SJCRH30 (cell line): Measurements from ENCODE around the gene HYOU1. TPM values are rescaled to one million over a fixed set of nuclear protein-coding genes. Genes with fewer than 3 reads are reported as not detected.
A peak's percentile ranks its signal among the peaks of the same experiment; 100 is the strongest.
"Not testable (repeated sequence)": the region's sequence is repeated elsewhere in the genome, so short reads cannot be mapped to it uniquely, and the experiment has no call there.

Experiments
- DNase-seq, 2 experiments: peaks; one replicate each; pipeline ENCODE4 v3.0.0-alpha.2; 2015 to 2020
- H3K27ac ChIP-seq: fragments of 250-450 bp; sonication (Bioruptor Pico); 2 replicates; pipeline ENCODE4 v1.5.1; 2020; ENCODE audit warnings: mild to moderate bottlenecking, moderate library complexity
- H3K27me3 ChIP-seq: fragments of 250-450 bp; sonication (Bioruptor Pico); 2 replicates; pipeline ENCODE4 v1.5.1; 2020; ENCODE audit warnings: mild to moderate bottlenecking, moderate library complexity
- H3K36me3 ChIP-seq: fragments of 250-450 bp; sonication (Bioruptor Pico); 2 replicates; pipeline ENCODE4 v1.5.1; 2020; ENCODE audit warnings: mild to moderate bottlenecking, moderate library complexity
- H3K4me1 ChIP-seq: fragments of 250-450 bp; sonication (Bioruptor Pico); 2 replicates; pipeline ENCODE4 v1.5.1; 2020; ENCODE audit warnings: mild to moderate bottlenecking, moderate library complexity
- H3K4me3 ChIP-seq: fragments of 250-450 bp; sonication (Bioruptor Pico); 2 replicates; pipeline ENCODE4 v1.5.1; 2020; ENCODE audit warnings: mild to moderate bottlenecking, moderate library complexity
- H3K9me3 ChIP-seq: fragments of 250-450 bp; sonication (Bioruptor Pico); replicated peaks from 2 replicates; pipeline ENCODE4 v1.5.1; 2020; ENCODE audit warnings: mild to moderate bottlenecking, moderate library complexity
- total RNA-seq: library from RNA; depleted of rRNA; stranded (reverse); fragments of >200 nt; shearing (Covaris generic); gene quantifications from 2 replicates; pipeline ENCODE4 v1.2.3, GENCODE V29; 2014; rRNA removed

The HYOU1 gene, protein sequence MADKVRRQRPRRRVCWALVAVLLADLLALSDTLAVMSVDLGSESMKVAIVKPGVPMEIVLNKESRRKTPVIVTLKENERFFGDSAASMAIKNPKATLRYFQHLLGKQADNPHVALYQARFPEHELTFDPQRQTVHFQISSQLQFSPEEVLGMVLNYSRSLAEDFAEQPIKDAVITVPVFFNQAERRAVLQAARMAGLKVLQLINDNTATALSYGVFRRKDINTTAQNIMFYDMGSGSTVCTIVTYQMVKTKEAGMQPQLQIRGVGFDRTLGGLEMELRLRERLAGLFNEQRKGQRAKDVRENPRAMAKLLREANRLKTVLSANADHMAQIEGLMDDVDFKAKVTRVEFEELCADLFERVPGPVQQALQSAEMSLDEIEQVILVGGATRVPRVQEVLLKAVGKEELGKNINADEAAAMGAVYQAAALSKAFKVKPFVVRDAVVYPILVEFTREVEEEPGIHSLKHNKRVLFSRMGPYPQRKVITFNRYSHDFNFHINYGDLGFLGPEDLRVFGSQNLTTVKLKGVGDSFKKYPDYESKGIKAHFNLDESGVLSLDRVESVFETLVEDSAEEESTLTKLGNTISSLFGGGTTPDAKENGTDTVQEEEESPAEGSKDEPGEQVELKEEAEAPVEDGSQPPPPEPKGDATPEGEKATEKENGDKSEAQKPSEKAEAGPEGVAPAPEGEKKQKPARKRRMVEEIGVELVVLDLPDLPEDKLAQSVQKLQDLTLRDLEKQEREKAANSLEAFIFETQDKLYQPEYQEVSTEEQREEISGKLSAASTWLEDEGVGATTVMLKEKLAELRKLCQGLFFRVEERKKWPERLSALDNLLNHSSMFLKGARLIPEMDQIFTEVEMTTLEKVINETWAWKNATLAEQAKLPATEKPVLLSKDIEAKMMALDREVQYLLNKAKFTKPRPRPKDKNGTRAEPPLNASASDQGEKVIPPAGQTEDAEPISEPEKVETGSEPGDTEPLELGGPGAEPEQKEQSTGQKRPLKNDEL
- 68.1 and 79.3 TPM in 2 replicates for total RNA-seq

DNA sequence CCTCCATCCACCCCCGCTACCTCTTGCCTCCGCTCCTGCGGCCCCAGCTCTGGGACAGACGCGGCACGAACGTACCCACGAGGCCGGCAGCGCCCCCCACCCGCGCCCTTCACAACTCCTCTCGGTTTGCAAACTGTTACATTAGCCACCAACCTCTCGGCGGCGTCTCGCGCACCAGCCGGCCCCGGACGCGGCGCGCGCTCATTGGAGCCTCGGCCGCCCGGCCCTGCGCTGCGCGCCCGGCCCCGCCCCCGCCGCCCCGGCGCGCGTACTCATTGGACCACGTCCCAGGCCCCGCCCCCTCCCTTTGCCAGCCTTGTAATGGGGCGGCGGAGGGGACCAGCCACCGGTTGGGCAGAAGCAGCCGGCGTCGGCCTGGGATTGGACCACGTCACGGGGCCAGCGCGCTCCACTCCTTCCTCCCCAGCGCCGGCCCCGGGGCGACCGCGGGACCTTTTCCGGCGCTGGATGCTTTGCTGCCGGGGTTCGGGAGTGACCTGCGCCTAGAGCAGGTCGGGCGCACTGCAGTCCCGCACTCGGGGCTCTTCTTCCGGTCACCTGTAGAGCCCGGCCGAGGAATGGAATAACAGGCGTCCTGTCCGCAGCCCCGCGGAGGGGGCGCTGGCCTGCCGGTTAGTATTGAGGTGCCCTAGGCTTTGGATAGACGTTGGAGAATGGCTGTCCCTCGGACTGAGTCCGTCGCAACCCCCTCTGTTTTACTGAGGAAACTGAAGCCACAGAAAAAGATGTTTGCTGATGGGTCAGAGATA is at the start of gene HYOU1:
TSS of gene HYOU1 (minus strand) at position 206 of the 770 bp plus-strand sequence. CDS start 1,045 bp downstream, outside the sequence.
- H3K36me3 ChIP-seq = no peaks in the 10 kb centered on the region; the same call in none of the 2 replicates
- peak; percentile 95 for DNase-seq
- peak within 1 kb of the TSS; percentile 59 for H3K27ac ChIP-seq
- H3K9me3 ChIP-seq = no peaks in the 10 kb centered on the region
- H3K27me3 ChIP-seq = no peaks in the 10 kb centered on the region
- peak within 1 kb of the TSS; percentile 97 for H3K4me3 ChIP-seq
- 0 out of 2 replicates have a peak, but pooled peaks cover 3% of the 10 kb centered on the region for H3K4me1 ChIP-seq

DNA sequence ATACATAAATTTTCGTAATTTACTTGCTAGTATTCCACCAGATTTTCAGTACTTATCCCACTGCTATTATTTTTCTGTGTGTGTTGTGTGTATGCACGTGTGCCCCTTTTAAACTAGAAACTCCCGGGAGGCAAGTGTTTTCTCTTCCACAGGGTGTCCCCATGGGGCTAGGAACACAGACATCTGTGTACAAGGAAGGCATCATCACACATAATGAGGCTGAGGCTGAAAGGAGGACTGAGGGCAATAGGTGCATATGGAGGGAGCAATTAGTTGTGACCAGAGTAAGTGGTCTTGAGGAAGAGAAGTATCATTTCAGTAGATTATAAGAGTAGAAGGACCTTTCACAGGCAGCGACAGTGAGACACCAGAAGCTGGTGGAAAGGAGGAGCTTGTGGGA is 46.8 kb upstream of the HYOU1 start:
- Histone ChIP-seq H3K4me1 (peaks cover 8% of the 10 kb centered on the region), H3K9me3 (no peaks in the 10 kb centered on the region), H3K4me3 (no peak overlapping the region), H3K27me3 (no peaks in the 10 kb centered on the region), H3K27ac (no peak overlapping the region), H3K36me3 (no peaks in the 10 kb centered on the region)
- no peak for DNase-seq

DNA sequence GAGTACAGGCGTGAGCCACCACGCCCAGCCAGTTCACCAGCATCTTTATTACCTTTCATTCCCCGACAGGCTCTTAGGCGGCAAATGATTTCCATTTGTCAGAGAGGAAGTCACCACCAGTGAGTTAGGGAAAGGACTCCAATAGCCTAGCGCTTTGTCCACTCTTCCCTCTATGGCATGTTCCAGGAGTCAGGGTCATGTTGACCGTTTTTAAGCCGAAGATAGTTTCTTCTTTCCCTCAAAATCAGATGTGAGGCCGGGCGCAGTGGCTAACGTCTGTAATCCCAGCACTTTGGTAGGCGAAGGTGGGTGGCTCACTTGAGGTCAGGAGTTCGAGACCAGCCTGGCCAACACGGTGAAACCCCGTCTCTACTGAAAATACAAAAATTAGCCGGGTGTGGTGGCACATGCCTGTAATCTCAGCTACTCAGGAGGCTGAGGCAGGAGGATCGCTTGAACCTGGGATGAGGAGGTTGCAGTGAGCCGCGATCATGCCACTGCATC is 46.2 kb upstream of the HYOU1 start:
- H3K9me3 ChIP-seq, H3K27ac ChIP-seq, H3K4me1 ChIP-seq, H3K27me3 ChIP-seq, H3K36me3 ChIP-seq, DNase-seq: not testable (repeated sequence)
- H3K4me3 ChIP-seq = peak overlapping the region; percentile 90

DNA sequence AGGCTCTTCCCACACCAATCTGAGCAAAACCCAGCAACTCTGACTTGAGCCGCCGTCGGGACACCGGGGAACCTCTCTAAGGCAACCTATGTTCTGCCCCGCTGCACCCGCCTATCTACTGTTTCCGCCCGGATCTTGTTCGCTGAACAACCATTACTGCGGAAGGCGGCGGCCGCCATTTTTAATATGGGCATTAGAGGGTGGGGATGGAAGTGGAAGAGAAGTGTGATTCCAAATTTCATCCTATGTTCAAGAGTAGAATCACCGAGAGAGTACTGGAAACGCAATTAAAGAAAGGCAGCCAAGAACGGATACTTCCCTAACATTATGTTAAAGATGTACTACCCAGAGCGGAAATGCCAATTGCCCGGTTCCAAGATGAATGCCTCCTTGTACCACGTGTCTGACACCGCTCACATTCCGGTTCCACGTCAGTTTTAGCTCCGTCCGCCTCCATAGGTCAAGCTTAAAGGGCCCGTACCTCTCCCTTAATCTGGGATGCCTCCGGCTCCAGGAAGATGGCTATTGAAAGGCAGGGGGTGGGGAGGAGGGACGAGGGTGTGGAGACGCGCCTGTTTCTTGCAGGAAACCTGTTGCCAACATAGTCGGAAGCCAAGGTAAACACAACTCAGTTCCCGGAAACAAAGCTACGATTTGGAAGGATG is 44.9 kb upstream of the HYOU1 start, which contains the start of gene DPAGT1:
TSS of gene DPAGT1 (minus strand) at position 95 of the 665 bp plus-strand sequence. CDS start 198 bp downstream, outside the sequence.
- H3K36me3 ChIP-seq = no peaks in the 10 kb centered on the region
- peak; percentile 91 to 94 for DNase-seq
- no peaks in the 10 kb centered on the region for H3K27me3 ChIP-seq
- H3K4me1 ChIP-seq = peaks cover 8% of the 10 kb centered on the region
- no peaks in the 10 kb centered on the region for H3K9me3 ChIP-seq
- H3K4me3 ChIP-seq = peak within 1 kb of the TSS; percentile 90
- peak within 1 kb of the TSS; percentile 96 for H3K27ac ChIP-seq

DNA sequence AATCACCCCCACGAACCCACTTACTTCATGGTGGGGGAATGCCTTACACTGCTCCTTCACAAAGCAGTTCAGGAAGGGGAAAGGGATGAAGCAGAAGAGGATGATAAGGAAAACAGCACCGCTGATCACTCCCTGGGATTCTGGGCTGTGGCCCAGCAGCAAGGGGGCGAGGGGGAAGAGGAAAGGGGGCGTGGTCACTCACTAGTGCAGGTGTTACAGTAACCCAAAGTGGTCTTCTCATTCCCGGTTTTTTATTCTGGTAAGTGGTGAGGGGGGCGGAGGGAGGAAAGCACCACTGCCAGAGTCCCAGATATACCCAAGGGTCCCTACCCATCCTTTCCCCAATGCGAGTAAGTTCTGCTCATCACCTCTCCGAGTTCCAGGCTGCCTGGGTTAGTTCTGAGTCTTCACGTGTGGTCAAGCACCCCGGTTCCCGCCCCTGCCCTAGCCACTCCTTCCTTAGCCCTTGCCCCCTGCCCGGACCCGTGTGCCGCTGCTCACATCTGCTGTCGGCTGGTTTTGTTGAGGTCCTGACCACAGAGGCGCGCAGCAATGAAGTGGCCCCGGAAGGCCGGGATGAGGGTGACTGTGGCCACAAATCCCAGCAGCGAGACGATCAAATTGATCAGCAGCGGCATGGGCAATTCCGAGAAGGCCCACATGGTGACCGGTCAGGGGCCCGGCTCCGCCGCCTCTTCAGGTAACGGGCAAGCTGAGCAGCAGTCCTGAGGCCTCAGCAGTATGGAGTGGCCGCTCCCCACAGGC is 44.2 kb upstream of the HYOU1 start:
- Histone ChIP-seq H3K9me3 (no peaks in the 10 kb centered on the region), H3K4me3 (peak overlapping the region; percentile 90), H3K36me3 (no peaks in the 10 kb centered on the region), H3K27ac (peak overlapping the region; percentile 96), H3K27me3 (no peaks in the 10 kb centered on the region), H3K4me1 (peaks cover 1% of the 10 kb centered on the region)
- DNase-seq = peak in 1 of 2 experiments; percentile 26

DNA sequence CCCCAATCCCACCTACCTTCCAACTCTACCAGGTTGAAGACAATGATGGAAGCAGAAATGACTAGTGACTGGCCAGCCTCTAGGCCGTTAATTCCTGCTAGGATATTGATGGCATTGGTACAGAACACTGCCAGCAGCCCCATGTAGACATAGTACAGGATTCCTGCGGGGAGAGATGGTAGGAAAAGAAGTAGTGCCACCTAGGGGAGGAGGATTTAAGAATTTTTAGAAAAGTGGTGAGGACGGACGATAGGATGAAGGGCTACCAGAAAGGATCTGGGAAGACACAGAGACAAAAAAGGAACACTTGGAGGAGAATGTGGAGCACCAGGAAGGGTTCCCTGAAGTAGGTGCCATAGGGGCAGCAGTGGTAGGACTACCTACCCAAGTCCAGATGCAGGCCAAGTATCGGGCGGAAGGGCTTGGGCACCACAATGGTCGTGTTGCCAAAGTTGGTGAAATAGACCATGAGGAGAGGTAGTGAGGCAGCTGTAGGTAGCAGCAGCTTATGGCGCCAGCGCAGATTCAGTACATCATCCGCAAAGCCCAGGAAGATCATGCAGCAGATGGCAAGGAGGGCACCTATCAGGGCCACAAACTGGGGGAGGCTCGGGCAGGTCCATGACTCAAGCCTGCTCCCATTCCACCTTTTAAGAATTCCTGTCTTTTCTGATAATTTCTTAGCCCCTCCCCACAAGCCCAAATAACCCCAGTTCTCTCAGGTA is 43.4 kb upstream of the HYOU1 start:
- no peaks in the 10 kb centered on the region for H3K36me3 ChIP-seq
- no peaks in the 10 kb centered on the region; the same call in 1 of the 2 replicates for H3K4me1 ChIP-seq
- H3K4me3 ChIP-seq = peak overlapping the region; percentile 90
- H3K9me3 ChIP-seq = no peaks in the 10 kb centered on the region
- DNase-seq = peak in 1 of 2 experiments; percentile 23
- no peaks in the 10 kb centered on the region for H3K27me3 ChIP-seq
- H3K27ac ChIP-seq = no peak overlapping the region

DNA sequence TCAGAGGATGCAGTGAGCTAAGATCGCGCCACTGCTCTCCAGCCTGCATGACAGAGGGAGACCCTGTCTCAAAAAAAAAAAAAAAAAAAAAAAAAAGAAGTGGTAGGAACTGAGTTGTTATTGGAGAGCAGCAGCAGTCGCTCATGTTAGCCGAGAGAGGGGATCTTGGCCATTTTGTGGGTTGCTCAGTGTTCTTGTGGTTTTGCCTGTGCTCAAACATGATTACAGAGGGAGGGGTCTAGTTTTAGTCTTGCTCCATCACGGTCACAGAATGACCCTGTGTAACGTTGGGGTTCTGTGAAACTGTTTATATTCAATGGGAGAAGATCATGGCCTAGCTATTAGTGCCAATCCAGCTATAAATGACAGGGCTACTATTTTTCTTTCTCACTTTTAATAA is 42.7 kb upstream of the HYOU1 start:
- H3K9me3 ChIP-seq = no peaks in the 10 kb centered on the region
- no peaks in the 10 kb centered on the region; the same call in 1 of the 2 replicates for H3K4me1 ChIP-seq
- H3K4me3 ChIP-seq = no peak overlapping the region
- no peaks in the 10 kb centered on the region for H3K36me3 ChIP-seq
- H3K27me3 ChIP-seq = no peaks in the 10 kb centered on the region
- H3K27ac ChIP-seq = no peak overlapping the region
- DNase-seq = no peak

DNA sequence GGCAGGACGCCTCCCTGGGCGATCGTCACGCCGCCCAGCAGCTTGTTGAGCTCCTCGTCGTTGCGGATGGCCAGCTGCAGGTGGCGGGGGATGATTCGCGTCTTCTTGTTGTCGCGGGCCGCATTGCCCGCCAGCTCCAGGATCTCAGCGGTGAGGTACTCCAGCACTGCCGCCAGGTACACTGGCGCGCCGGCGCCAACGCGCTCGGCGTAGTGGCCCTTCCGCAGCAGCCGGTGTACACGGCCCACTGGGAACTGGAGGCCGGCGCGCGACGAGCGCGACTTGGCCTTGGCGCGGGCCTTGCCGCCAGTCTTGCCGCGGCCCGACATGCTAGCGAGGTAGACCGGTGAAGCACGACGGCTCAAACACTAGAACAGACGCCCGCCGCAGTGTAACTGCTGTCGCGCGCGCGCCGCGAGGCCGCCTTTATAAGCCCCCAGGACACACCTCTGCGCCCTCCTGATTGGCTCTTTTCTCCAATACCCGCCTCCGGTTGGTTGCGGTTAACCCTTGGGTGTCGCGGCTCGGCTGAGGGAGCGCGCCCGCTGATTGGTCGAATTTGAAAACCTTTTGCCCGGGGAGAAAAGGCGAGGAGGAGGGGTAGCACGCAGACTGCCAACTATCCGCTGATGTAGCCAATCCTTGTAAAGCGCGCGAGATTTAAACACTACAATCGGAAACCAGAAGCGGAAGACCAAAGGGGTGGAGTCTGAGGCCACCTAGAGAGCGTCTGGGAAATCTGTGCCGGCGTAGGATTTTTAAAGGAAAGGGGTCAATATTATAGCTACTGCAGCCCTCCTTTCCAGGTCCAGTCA is 38.3 kb upstream of the HYOU1 start:
- peak; percentile 97 to 98 for DNase-seq
- Histone ChIP-seq H3K4me3 (peak overlapping the region; percentile 96), H3K27me3 (no peaks in the 10 kb centered on the region), H3K9me3 (no peaks in the 10 kb centered on the region), H3K4me1 (peaks cover 4% of the 10 kb centered on the region; the same call in 1 of the 2 replicates), H3K36me3 (peaks cover 25% of the 10 kb centered on the region), H3K27ac (peak overlapping the region; percentile 87)

DNA sequence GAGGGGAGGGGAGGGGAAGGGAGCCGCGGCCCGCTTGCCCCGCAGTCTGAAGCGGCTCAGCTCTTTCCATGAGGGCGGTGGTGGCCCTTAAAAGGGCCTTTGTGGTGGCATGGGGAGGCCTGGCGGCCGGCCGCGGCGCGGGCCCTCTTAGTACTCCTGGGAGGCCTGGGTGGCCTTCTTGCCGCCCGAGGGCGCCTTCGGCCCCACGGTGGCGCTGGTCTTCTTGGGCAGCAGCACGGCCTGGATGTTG is 37.7 kb upstream of the HYOU1 start:
- peaks cover 25% of the 10 kb centered on the region for H3K36me3 ChIP-seq
- peak overlapping the region; percentile 87 for H3K27ac ChIP-seq
- peaks cover 4% of the 10 kb centered on the region; the same call in 1 of the 2 replicates for H3K4me1 ChIP-seq
- H3K27me3 ChIP-seq = no peaks in the 10 kb centered on the region
- DNase-seq = peak in 1 of 2 experiments; percentile 68
- no peaks in the 10 kb centered on the region for H3K9me3 ChIP-seq
- H3K4me3 ChIP-seq = peak overlapping the region; percentile 96

DNA sequence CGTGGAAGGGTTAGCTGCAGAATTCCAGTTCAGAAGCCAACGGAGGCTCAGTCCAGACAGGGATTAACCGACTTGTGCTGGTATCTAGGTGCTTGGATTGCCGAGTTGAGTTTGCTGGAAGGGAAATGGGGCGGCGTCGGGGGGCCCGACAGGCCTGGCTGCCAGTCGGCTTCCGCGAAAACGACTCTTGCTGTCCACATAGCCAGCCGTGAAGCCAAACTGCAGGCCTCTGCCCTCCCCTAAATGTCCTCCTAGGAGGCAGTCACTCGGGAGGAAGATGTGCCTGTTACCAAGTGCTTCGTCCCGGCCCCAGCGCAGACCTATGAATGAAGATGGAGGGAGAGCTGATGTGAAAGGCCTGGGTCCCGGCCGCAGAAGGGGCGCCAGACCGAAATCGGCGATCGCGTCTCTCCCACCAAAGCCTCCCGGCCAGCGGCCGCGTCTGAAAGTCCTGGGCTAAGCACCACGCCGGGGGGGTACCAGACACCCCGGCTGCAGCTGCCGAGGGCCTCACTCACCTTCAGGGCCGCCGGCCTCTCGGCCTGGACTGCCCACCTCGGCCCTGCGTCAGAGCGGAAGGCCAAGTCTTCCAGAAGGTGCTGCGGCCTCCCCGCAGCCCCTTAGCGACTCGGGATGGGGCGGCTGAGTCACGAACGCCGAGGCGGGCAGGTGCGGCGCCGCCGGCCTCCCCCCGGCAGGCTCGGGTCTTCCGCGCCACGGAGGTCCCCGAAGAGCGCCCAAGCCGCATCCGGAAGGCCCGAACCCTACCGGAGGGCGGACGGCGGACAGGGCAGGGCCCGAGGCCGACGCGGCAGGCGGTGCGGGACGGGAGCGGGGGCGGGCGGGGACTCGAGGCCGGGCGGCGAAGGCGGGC is 37.2 kb upstream of the HYOU1 start:
- Histone ChIP-seq H3K27me3 (no peaks in the 10 kb centered on the region), H3K4me1 (peaks cover 4% of the 10 kb centered on the region; the same call in 1 of the 2 replicates), H3K4me3 (peak overlapping the region; percentile 96), H3K27ac (peak overlapping the region; percentile 87), H3K36me3 (peaks cover 25% of the 10 kb centered on the region), H3K9me3 (no peaks in the 10 kb centered on the region)
- DNase-seq = peak; percentile 19 to 28
